ENCODE results near the gene CRY2.

Gene CRY2

DNA sequence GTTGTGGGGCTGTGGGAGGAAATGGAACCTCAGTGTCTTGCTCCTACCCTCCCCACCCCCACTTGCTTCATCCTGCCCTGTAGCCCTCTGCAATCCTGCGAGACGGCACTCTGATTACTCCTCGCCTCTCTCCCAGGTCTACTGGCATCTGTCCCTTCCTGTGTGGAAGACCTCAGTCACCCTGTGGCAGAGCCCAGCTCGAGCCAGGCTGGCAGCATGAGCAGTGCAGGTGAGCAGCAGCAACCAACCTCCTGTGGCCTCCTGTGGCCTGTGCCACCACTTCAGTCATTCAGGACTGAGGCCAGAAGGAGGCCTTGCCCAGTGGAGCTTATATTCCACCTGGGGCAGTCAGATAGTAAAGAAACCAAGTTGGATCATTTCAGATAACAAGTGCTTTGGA is 23.4 kb downstream of the CRY2 start:
- H3K4me3 ChIP-seq (ENCODE audit: low read depth, low read length) = no peak overlapping the region
- TF ChIP-seq, protein P1, sequence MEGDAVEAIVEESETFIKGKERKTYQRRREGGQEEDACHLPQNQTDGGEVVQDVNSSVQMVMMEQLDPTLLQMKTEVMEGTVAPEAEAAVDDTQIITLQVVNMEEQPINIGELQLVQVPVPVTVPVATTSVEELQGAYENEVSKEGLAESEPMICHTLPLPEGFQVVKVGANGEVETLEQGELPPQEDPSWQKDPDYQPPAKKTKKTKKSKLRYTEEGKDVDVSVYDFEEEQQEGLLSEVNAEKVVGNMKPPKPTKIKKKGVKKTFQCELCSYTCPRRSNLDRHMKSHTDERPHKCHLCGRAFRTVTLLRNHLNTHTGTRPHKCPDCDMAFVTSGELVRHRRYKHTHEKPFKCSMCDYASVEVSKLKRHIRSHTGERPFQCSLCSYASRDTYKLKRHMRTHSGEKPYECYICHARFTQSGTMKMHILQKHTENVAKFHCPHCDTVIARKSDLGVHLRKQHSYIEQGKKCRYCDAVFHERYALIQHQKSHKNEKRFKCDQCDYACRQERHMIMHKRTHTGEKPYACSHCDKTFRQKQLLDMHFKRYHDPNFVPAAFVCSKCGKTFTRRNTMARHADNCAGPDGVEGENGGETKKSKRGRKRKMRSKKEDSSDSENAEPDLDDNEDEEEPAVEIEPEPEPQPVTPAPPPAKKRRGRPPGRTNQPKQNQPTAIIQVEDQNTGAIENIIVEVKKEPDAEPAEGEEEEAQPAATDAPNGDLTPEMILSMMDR (IDR thresholded peaks at IDR 0.05; ENCODE audit: borderline replicate concordance, insufficient read depth, low read depth, low read length) = no peak

DNA sequence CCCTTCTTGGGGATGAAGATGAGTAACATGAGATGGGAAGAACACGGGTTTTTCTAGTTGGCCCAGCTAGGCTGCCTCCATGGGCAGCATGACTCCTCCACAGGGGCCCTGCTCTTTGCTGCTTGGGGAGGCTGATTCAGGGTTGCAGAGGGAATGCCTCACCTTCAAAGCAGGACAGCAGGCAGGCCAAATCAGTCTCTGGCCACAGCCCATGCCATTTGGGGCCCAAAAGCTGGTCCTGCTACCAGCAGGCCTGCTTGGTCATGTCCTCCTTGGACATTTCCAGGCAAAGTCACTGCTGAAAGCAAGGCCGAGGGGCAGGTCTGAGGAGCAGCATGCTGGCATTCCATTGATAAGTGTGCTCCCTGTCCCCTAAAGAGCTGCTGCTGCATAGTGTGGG is 24.4 kb downstream of the CRY2 start:
- TF ChIP-seq, protein P1 (IDR thresholded peaks at IDR 0.05; ENCODE audit: borderline replicate concordance, insufficient read depth, low read depth, low read length) = no peak
- H3K4me3 ChIP-seq (ENCODE audit: low read depth, low read length) = no peak overlapping the region

DNA sequence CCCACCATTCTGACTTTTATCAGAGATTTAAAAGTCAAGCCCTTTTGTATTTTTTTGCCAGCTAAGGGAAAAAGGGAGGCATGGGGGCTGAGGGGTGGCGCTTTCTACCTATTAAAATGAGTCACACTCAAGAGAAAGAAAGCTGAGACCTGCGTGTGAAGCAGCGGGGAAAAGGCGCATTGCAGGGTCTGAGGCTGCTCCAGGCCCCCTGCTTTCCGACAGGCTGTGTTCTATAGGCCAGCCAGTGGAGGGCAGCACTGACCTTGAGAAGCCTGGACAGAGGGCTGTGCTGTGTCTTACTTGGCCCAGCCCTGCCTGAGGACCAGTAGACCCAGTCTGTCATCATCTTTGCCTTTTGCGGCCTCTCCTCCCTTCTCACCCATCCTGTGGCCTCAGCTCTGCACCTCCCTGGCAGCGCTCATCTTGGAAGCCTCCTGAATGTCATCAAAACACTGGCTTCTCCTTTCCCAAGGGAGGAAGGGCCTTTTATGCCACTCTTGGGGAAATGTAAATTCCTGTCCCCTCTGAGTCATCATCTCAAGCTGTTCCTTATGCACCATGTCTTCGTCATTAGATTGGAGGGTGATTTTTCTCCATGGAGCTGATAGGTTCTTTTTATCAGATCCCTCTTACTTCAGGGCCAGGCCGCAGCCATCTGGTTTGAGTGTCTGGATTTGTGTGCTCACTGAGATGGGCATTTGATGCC is 25.5 kb downstream of the CRY2 start:
- H3K4me3 ChIP-seq (ENCODE audit: low read depth, low read length) = no peak overlapping the region
- TF ChIP-seq, protein P1 (IDR thresholded peaks at IDR 0.05; ENCODE audit: borderline replicate concordance, insufficient read depth, low read depth, low read length) = peak; percentile 63

DNA sequence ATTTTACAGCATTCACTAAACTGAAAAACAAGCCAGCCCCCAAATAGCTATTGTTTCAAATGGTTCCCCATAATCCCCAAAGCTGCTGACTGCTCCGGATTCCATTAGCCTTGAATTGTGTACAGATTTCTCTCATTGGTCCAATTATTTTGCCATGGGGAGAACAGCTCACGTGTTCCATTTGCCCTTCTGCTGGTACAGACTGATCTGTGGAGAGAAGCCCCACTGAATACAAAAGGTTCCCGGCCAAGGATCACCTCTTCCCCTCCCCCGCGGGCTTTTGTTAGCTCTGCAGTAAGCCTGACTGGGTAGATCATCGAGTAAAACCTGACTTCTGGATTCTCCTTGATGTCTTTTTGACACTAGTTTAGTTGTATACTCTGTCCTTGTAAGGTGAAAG is 29.1 kb downstream of the CRY2 start:
- no peak overlapping the region for H3K4me3 ChIP-seq (ENCODE audit: low read depth, low read length)
- TF ChIP-seq, protein P1 (IDR thresholded peaks at IDR 0.05; ENCODE audit: borderline replicate concordance, insufficient read depth, low read depth, low read length) = no peak

DNA sequence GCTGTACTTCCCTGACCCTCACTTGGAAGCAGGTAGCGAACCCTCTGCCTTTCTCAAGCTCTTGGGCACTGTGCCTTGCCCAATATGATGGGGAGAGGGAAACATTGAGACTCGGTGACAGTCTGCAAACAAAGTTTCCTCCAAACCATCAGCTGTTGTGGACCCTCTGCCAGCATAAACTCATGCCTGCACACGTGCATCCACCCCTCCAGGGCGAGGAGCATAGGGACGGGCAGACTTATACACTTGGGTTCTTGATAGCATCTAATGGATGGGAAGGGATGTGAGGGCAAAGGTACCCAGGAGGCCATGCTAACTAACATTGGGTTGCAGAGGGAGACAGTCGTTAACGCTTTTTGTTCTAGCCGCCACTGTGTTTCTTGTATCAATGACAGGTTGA is 29.9 kb downstream of the CRY2 start:
- TF ChIP-seq, protein P1 (IDR thresholded peaks at IDR 0.05; ENCODE audit: borderline replicate concordance, insufficient read depth, low read depth, low read length) = no peak
- no peak overlapping the region for H3K4me3 ChIP-seq (ENCODE audit: low read depth, low read length)

DNA sequence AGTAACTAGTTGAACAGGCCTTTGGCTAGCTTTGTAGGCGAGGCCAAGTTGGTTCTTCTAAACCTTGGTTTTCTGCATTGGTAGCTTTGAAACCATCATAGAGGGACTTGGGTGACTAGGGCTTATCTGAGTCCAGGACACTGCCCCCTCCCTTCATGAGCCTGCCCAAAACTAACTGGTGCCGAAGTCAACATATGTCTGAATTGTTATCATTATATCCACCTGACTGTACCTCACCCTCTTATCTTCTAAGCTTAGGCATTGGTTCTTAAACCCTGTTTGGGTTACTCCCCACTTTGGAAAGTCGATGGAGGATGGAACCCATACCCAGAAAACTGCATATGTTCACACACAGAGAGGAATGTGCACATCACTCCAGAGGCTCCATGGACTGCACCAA is 30.6 kb downstream of the CRY2 start:
- H3K4me3 ChIP-seq (ENCODE audit: low read depth, low read length) = no peak overlapping the region
- TF ChIP-seq, protein P1 (IDR thresholded peaks at IDR 0.05; ENCODE audit: borderline replicate concordance, insufficient read depth, low read depth, low read length) = no peak
